ENCODE results near the gene BPIFB6.

BPIFB6 gene

DNA sequence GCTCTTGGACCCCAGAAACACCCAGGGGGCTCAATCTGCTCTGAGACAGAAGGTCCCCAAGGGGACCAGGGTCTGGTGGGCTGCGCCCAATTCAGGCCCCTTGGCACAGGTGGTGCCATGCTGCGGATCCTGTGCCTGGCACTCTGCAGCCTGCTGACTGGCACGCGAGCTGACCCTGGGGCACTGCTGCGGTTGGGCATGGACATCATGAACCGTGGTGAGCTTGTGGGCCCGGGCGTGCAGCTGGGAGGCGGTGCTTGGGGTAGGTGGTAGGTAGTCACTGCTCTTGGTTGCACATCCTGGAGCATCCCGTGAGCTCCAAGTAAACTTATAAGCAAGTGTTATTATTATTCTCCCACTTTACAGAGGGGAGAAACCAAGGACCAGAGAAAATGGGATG, at the start of gene BPIFB6:
TSS of gene BPIFB6 (plus strand) at position 118 of the 400 bp plus-strand sequence. CDS start at position 118, 0 bp downstream.
- no peak within 1 kb of the TSS for H3K27ac ChIP-seq
- H3K9me3 ChIP-seq (ENCODE audit: low read depth, low read length): no peaks in the 10 kb centered on the region
- TF ChIP-seq EZH2 (IDR thresholded peaks at IDR 0.05): no peak
- TF ChIP-seq POLR2AphosphoS5 (IDR thresholded peaks at IDR 0.05; ENCODE audit: borderline replicate concordance, low read depth, low read length): no peak
- no peak for TF ChIP-seq FOXP2 (optimal IDR thresholded peaks at IDR 0.05; ENCODE audit: control extremely low read depth, extremely low read length, insufficient read depth)
- H3K9ac ChIP-seq (ENCODE audit: insufficient read length): no peak within 1 kb of the TSS
- H3K36me3 ChIP-seq (ENCODE audit: insufficient read depth, low read length): no peaks in the 10 kb centered on the region
- no peak for DNase-seq (ENCODE audit: low read depth, low spot score)
- no peak within 1 kb of the TSS for H3K4me3 ChIP-seq

DNA sequence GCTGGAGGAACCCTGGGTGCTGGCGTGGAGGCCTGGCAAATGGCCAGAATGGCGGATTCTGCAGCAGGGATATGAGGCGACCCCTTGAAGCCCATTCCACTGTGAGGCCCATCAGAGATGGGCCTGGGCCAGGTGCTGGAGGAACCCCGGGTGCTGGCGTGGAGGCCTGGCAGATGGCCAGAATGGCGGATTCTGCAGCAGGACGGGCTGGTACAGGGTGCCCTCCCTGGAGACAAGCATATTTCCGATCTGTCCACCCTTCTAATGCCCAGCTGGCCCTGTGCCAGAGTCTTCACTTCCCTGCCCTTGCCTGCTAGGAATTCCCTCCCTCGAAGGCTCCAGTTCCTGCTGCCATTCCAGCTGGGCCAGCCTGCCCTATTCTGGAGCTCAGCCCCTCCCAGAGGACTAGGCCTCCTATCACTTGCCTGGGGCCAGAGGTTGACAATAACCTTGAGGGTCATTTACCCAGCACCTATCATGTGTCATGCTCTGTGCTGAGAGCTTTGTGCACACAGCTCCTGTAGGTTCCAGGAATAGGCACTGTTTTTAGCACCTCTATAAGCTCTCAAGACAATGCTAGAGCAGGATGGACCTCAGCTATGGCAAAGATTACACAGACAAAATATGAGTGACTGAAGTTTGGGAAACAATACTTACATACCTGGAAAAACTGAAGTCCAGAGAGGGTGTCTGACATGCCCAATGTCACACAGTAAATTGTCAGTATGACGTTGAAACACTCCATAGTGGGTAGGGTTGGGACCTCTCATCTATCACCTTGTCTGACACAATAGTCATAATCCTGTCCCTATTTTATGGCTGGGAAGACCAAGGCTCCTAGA, 48.6 kb upstream of the BPIFB6 start:
- no peak for DNase-seq (ENCODE audit: low read depth, low spot score)
- no peaks in the 10 kb centered on the region for H3K9me3 ChIP-seq (ENCODE audit: low read depth, low read length)
- no peak for TF ChIP-seq EZH2 (IDR thresholded peaks at IDR 0.05)
- TF ChIP-seq FOXP2 (optimal IDR thresholded peaks at IDR 0.05; ENCODE audit: control extremely low read depth, extremely low read length, insufficient read depth): no peak
- no peak for TF ChIP-seq POLR2AphosphoS5 (IDR thresholded peaks at IDR 0.05; ENCODE audit: borderline replicate concordance, low read depth, low read length)
- H3K36me3 ChIP-seq (ENCODE audit: insufficient read depth, low read length): no peaks in the 10 kb centered on the region
- H3K27ac ChIP-seq: no peak overlapping the region
- H3K9ac ChIP-seq (ENCODE audit: insufficient read length): no peak overlapping the region
- no peak overlapping the region for H3K4me3 ChIP-seq

DNA sequence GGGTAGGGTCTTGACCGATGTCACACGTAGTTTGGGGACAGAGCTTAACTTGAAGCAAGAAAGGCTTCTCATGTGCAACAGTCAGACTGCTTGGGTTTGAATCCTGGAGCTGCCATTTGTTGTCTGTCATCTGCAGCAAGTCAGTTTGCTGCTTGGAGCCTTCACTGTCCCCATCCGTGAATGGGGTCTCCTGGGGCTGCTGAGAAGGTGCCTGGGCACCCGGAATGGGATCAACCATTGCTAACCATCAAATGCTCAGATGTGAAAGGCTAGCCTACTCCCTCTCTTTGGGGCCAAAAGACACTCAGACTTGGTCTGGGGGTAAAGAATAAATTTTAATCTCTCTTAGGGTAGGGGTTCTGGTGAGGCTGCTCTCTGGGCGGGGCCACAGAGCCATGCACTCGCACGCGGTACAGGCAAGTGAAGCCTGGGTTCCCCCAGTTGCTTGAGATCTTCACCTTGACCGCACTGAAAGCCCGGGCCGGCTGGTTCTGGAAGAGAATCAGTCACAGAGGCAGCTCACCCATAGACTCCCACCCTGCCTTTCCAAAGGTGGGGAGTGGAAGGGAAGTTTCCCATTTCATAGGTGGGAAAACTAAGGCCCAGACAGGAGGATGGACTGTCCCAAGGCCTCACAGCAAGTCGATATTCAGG, 47.9 kb upstream of the BPIFB6 start:
- H3K36me3 ChIP-seq (ENCODE audit: insufficient read depth, low read length): no peaks in the 10 kb centered on the region
- no peak overlapping the region for H3K9ac ChIP-seq (ENCODE audit: insufficient read length)
- TF ChIP-seq EZH2 (IDR thresholded peaks at IDR 0.05) (no peak), FOXP2 (optimal IDR thresholded peaks at IDR 0.05; ENCODE audit: control extremely low read depth, extremely low read length, insufficient read depth) (no peak), POLR2AphosphoS5 (IDR thresholded peaks at IDR 0.05; ENCODE audit: borderline replicate concordance, low read depth, low read length) (no peak)
- no peaks in the 10 kb centered on the region for H3K9me3 ChIP-seq (ENCODE audit: low read depth, low read length)
- no peak overlapping the region for H3K4me3 ChIP-seq
- no peak for DNase-seq (ENCODE audit: low read depth, low spot score)
- no peak overlapping the region for H3K27ac ChIP-seq

DNA sequence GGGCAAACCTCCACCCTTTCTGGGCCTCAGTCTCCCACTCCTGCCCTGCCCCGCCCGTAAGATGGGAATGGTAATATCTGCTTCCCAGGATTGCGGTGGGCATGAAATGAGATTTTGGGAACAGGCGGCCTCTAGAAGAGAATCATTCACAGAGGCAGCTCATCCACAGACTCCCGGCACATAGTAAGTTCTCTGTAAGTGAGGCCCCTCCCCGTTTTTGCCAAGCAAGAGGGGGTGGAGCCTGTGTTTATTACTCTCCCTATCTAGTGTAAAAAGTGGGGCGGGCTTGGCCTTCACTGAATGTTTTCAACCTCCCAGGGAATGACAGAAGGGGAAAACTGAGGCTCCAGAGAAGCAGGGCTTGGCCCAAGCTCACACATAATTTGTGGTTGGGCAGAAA, 47.3 kb upstream of the BPIFB6 start:
- Histone ChIP-seq H3K9ac (ENCODE audit: insufficient read length) (no peak overlapping the region), H3K4me3 (no peak overlapping the region), H3K27ac (no peak overlapping the region), H3K36me3 (ENCODE audit: insufficient read depth, low read length) (no peaks in the 10 kb centered on the region), H3K9me3 (ENCODE audit: low read depth, low read length) (no peaks in the 10 kb centered on the region)
- no peak for DNase-seq (ENCODE audit: low read depth, low spot score)
- TF ChIP-seq FOXP2 (optimal IDR thresholded peaks at IDR 0.05; ENCODE audit: control extremely low read depth, extremely low read length, insufficient read depth) (no peak), EZH2 (IDR thresholded peaks at IDR 0.05) (no peak), POLR2AphosphoS5 (IDR thresholded peaks at IDR 0.05; ENCODE audit: borderline replicate concordance, low read depth, low read length) (no peak)

GRCh38 chr20:32984631-32985354, 46.7 kb upstream of the BPIFB6 start:
- TF ChIP-seq POLR2AphosphoS5 (IDR thresholded peaks at IDR 0.05; ENCODE audit: borderline replicate concordance, low read depth, low read length) (no peak), EZH2 (IDR thresholded peaks at IDR 0.05) (no peak), FOXP2 (optimal IDR thresholded peaks at IDR 0.05; ENCODE audit: control extremely low read depth, extremely low read length, insufficient read depth) (no peak)
- H3K9ac ChIP-seq (ENCODE audit: insufficient read length): no peak overlapping the region
- H3K4me3 ChIP-seq: no peak overlapping the region
- no peak for DNase-seq (ENCODE audit: low read depth, low spot score)
- H3K9me3 ChIP-seq (ENCODE audit: low read depth, low read length): no peaks in the 10 kb centered on the region
- H3K27ac ChIP-seq: no peak overlapping the region
- no peaks in the 10 kb centered on the region for H3K36me3 ChIP-seq (ENCODE audit: insufficient read depth, low read length)

DNA sequence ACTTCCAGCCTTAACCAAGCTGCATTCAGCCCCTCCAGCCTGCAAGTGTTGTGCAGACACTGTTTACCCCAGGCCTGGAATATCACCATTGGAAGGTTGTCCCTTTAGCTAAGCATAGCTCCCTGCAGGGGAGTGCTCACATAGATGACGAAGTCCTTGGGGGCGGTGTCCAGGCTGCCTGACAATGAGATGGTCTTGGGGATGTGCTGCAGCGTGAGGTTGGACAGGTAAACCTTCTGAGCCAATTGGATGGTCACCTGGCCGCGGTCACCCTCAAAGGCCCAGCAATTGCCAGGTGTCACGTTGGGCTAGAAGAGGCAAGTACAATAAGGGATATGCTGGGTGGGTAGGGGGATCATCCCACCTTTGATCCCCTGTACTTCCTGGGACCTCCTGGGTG, 45.9 kb upstream of the BPIFB6 start:
- Histone ChIP-seq H3K9me3 (ENCODE audit: low read depth, low read length) (no peaks in the 10 kb centered on the region), H3K36me3 (ENCODE audit: insufficient read depth, low read length) (no peaks in the 10 kb centered on the region), H3K9ac (ENCODE audit: insufficient read length) (no peak overlapping the region), H3K4me3 (no peak overlapping the region), H3K27ac (no peak overlapping the region)
- no peak for TF ChIP-seq EZH2 (IDR thresholded peaks at IDR 0.05)
- no peak for TF ChIP-seq POLR2AphosphoS5 (IDR thresholded peaks at IDR 0.05; ENCODE audit: borderline replicate concordance, low read depth, low read length)
- TF ChIP-seq FOXP2 (optimal IDR thresholded peaks at IDR 0.05; ENCODE audit: control extremely low read depth, extremely low read length, insufficient read depth): no peak
- no peak for DNase-seq (ENCODE audit: low read depth, low spot score)

GRCh38 chr20:32986331-32986966, 45.0 kb upstream of the BPIFB6 start:
- no peaks in the 10 kb centered on the region for H3K9me3 ChIP-seq (ENCODE audit: low read depth, low read length)
- no peak overlapping the region for H3K4me3 ChIP-seq
- no peaks in the 10 kb centered on the region for H3K36me3 ChIP-seq (ENCODE audit: insufficient read depth, low read length)
- H3K27ac ChIP-seq: no peak overlapping the region
- TF ChIP-seq FOXP2 (optimal IDR thresholded peaks at IDR 0.05; ENCODE audit: control extremely low read depth, extremely low read length, insufficient read depth) (no peak), POLR2AphosphoS5 (IDR thresholded peaks at IDR 0.05; ENCODE audit: borderline replicate concordance, low read depth, low read length) (no peak), EZH2 (IDR thresholded peaks at IDR 0.05) (no peak)
- no peak overlapping the region for H3K9ac ChIP-seq (ENCODE audit: insufficient read length)
- no peak for DNase-seq (ENCODE audit: low read depth, low spot score)

Measured in SK-N-MC (cell line).